ENCODE measurements around the gene MEAF6. TPM values are rescaled to one million over a fixed set of nuclear protein-coding genes. Genes with fewer than 3 reads are reported as not detected.
A peak's percentile ranks its signal among the peaks of the same experiment; 100 is the strongest.

The MEAF6 gene
- total and polyA plus RNA-seq, 12 donors = 27.8 to 59.9 (median 37.7) TPM

DNA sequence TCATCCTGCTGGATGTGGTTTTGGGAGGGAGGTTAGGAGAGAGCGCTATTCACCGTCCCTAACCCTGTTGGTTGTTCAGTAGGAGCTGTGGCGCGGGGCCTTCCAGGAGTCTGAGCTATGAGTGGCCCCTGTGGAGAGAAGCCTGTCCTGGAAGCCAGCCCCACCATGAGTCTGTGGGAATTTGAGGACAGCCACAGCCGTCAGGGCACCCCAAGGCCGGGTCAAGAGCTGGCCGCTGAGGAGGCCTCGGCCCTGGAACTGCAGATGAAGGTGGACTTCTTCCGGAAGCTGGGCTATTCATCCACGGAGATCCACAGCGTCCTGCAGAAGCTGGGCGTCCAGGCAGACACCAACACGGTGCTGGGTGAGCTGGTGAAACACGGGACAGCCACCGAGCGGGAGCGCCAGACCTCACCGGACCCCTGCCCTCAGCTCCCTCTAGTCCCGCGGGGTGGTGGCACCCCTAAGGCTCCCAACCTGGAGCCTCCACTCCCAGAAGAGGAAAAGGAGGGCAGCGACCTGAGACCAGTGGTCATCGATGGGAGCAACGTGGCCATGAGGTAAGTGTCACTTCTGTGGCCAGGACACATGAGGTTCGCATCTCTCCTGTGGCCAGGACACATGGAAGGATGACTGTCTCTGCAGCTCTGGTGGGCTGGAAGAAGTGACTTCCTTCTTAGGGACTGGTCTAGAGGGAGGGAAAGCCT, 39.0 kb downstream of the MEAF6 start:
- no peak for ATAC-seq
- Histone ChIP-seq H3K9me3 (no peaks in the 10 kb centered on the region), H3K36me3 (peaks cover 0 to 44% (median 5%) of the 10 kb centered on the region in 9 donors), H3K27me3 (no peaks in the 10 kb centered on the region), H3K4me1 (peaks cover 30 to 92% (median 84%) of the 10 kb centered on the region in 9 donors), H3K4me3 (peak overlapping the region; percentile 59 to 98 (median 92)), H3K27ac (peak overlapping the region in 9 of 10 donors; percentile 62 to 98 (median 94))
- TF ChIP-seq, protein P1, sequence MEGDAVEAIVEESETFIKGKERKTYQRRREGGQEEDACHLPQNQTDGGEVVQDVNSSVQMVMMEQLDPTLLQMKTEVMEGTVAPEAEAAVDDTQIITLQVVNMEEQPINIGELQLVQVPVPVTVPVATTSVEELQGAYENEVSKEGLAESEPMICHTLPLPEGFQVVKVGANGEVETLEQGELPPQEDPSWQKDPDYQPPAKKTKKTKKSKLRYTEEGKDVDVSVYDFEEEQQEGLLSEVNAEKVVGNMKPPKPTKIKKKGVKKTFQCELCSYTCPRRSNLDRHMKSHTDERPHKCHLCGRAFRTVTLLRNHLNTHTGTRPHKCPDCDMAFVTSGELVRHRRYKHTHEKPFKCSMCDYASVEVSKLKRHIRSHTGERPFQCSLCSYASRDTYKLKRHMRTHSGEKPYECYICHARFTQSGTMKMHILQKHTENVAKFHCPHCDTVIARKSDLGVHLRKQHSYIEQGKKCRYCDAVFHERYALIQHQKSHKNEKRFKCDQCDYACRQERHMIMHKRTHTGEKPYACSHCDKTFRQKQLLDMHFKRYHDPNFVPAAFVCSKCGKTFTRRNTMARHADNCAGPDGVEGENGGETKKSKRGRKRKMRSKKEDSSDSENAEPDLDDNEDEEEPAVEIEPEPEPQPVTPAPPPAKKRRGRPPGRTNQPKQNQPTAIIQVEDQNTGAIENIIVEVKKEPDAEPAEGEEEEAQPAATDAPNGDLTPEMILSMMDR (IDR thresholded peaks at IDR 0.05) = no peak
- peak in 1 of 2 donors; percentile 12 for DNase-seq
- intact Hi-C loops (cut with DNase I) = loop anchor here in 2 of 10 donors (5.0 kb wide), 2 partner anchors 122 to 217 kb away; partner anchors contain the start of genes CDCA8 (in 1 of the 2) and GNL2 (in 1 of the 2)
- 89 to 95% methylated on average over 24 of the region's 24 CpGs for WGBS, 2 donors

DNA sequence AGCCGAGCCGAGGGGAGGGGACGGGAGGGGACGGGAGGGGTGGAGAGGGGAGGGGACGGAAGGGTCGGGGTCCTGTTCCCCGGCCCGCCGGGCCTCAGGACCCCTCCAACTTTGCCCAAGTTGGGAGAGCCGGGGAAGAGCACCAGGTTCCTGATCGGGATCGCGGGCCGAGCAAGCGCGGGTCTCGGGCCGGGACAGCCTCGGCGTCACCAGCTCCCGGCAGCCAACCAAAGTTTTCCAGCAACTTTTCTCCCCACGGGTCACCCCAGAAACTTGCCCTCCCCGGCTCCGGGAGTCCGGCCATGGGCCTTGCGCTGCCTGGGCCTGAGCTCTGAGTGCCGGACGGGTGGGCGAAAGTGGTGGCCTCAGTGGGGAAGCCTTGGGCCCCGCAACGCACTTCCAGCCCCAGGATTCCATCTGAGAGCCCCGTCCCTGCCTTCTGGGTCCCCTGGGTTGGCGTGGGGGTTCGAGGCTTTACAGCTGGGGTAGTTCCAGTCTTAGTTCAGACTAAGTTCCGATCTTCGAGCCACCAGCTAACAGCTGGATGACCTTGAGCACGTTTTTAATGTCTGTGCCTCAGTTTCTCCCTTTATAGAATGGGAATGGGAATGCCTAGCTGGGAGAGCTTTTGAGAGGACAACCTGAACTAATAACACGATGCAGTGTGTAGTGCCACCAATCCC, 39.7 kb downstream of the MEAF6 start:
- Histone ChIP-seq H3K36me3 (peaks cover 0 to 37% (median 0%) of the 10 kb centered on the region in 9 donors), H3K27ac (peak overlapping the region; percentile 62 to 98 (median 94)), H3K27me3 (no peaks in the 10 kb centered on the region), H3K4me3 (peak overlapping the region; percentile 59 to 98 (median 92)), H3K9me3 (no peaks in the 10 kb centered on the region), H3K4me1 (peaks cover 28 to 87% (median 81%) of the 10 kb centered on the region in 9 donors)
- intact Hi-C loops (cut with DNase I) = loop anchor here in 4 of 10 donors (5.0 kb wide), 2 partner anchors 122 to 217 kb away; partner anchors contain the start of genes CDCA8 (in 2 of the 4) and GNL2 (in 2 of the 4)
- TF ChIP-seq, protein P1 (IDR thresholded peaks at IDR 0.05) = no peak
- WGBS, 2 donors = 2 to 4% methylated on average over 32 to 38 of the region's 38 CpGs
- ATAC-seq = peak in 5 of 8 donors; percentile 1 to 22 (median 2)
- peak in 1 of 2 donors; percentile 41 for DNase-seq

DNA sequence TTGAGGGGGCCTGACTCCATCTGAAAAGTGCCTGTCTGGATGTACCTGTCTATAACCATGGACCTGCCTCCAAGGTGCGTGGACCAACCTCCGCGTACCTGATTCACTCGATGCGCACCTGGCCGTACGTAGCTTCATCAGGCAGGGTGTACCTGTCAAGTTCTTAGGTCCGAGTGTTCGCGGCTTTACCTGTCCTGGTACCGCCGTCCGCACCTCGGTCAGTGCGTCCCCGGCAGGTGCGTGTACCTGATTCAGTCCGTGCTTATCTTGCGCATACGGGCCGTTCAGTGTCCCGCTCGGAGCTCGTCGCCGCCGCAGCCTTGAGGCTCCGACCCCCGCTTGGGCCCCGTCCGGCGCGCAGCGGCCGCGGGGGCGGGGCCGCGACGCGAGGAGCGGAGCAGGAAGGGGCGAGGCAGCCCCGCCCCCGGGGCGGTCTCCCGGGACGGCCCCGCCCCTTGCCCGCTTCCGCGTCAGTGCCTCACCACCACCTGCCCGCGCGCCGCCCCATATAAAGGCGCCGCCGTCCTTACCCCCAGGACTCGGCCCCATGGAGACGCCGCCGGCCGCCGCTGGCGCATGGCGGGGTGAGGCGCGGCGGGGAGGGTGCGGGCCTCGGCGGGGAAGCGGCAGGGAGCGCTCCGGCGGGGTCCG, 40.4 kb downstream of the MEAF6 start, which contains the start of gene ZC3H12A:
TSS of gene ZC3H12A (plus strand) at position 535 of the 651 bp plus-strand sequence. CDS start 917 bp downstream, outside the sequence.
- DNase-seq = peak; percentile 85 to 91
- intact Hi-C loops (cut with DNase I) = loop anchor here in 2 of 10 donors (5.0 kb wide), 2 partner anchors 123 to 218 kb away; partner anchors contain the start of genes CDCA8 (in 1 of the 2) and GNL2 (in 1 of the 2)
- Histone ChIP-seq H3K9me3 (no peaks in the 10 kb centered on the region), H3K27ac (peak within 1 kb of the TSS; percentile 62 to 98 (median 94)), H3K36me3 (peaks cover 0 to 31% (median 0%) of the 10 kb centered on the region in 9 donors), H3K4me3 (peak within 1 kb of the TSS; percentile 59 to 98 (median 92)), H3K4me1 (peaks cover 23 to 80% (median 74%) of the 10 kb centered on the region in 9 donors), H3K27me3 (no peaks in the 10 kb centered on the region)
- ATAC-seq = peak; percentile 78 to 94 (median 88)
- TF ChIP-seq, protein P1 (IDR thresholded peaks at IDR 0.05) = no peak
- 1% methylated on average over 73 to 77 of the region's 78 CpGs for WGBS, 2 donors
